AG04450 (cell line): ENCODE data around the gene CCSER1. TPM values are rescaled to one million over a fixed set of nuclear protein-coding genes. Genes with fewer than 3 reads are reported as not detected.

ENCODE experiments used
- CTCF ChIA-PET: fragments of 300-600, 350-600 bp; formaldehyde crosslinking; extraction: SDS; loops from one replicate; lab custom pipeline; 2022; ENCODE audit warnings: antibody characterized with exemption, inconsistent platforms; lab: Charles Lee
- POLR2A ChIA-PET: fragments of 350-600 bp; formaldehyde crosslinking; extraction: SDS; loops from one replicate; lab custom pipeline; 2021; ENCODE audit warnings: antibody characterized with exemption, inconsistent platforms; lab: Yijun Ruan, JAX
- DNase-seq: peaks from one replicate; pipeline ENCODE4 v3.0.0-alpha.2; 2011; ENCODE audit warnings: low read depth, low spot score
- H3K27ac ChIP-seq: one replicate; pipeline ENCODE4 v1.5.1; 2012; ENCODE audit warnings: low read depth, low read length, control low read depth
- H3K27me3 ChIP-seq: one replicate; pipeline ENCODE4 v1.6.0; 2012; ENCODE audit warnings: low read length; ENCODE audit not compliant: control insufficient read depth, insufficient read depth
- H3K4me3 ChIP-seq: 2 replicates; pipeline ENCODE4 v1.5.1; 2011; ENCODE audit warnings: mild to moderate bottlenecking, low read depth, low read length, control low read depth
- H3K9me3 ChIP-seq: 2 replicates; pipeline ENCODE4 v1.5.1; 2012; ENCODE audit warnings: low read length; ENCODE audit not compliant: control insufficient read depth, insufficient read depth
- polyA plus RNA-seq: library from polyadenylated mRNA; depleted of rRNA; stranded (reverse); fragments of >200 nt; gene quantifications from 2 replicates; pipeline ENCODE4 v1.2.3, GENCODE V29; 2011
- TF ChIP-seq, protein P1 (sequence below): IDR thresholded peaks from 2 replicates; pipeline ENCODE4 v1.5.1; 2011; ENCODE audit warnings: low read depth, low read length, control low read depth, inconsistent platforms

Gene CCSER1
- polyA plus RNA-seq, 1 experiment: not detected

DNA sequence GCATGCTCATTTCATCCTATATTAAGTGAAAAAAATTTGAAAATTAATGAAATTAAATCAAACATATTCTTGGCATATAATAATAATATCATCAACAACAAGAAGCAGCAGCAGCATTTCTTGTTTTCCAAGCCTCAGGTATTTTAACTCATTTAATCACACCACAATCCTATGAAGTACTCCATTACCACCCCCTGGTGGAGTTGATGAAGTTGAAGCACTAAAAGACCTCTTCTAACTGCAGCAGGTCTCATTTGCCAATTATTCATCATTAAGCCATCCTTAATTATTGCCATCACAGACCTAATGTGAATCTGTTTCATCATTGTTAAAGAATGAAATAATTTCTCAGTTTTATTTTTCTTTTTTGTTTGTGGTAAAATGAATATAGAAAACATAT lies 1375.2 kb downstream of the CCSER1 start:
- Histone ChIP-seq H3K9me3 (peaks cover 3% of the 10 kb centered on the region; the same call in 1 of the 2 replicates), H3K27me3 (no peaks in the 10 kb centered on the region), H3K4me3 (no peak overlapping the region), H3K27ac (no peak overlapping the region)
- DNase-seq: no peak
- TF ChIP-seq, protein P1, sequence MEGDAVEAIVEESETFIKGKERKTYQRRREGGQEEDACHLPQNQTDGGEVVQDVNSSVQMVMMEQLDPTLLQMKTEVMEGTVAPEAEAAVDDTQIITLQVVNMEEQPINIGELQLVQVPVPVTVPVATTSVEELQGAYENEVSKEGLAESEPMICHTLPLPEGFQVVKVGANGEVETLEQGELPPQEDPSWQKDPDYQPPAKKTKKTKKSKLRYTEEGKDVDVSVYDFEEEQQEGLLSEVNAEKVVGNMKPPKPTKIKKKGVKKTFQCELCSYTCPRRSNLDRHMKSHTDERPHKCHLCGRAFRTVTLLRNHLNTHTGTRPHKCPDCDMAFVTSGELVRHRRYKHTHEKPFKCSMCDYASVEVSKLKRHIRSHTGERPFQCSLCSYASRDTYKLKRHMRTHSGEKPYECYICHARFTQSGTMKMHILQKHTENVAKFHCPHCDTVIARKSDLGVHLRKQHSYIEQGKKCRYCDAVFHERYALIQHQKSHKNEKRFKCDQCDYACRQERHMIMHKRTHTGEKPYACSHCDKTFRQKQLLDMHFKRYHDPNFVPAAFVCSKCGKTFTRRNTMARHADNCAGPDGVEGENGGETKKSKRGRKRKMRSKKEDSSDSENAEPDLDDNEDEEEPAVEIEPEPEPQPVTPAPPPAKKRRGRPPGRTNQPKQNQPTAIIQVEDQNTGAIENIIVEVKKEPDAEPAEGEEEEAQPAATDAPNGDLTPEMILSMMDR: no peak
- ChIA-PET POLR2A (no interaction called here), CTCF (no interaction called here)

DNA sequence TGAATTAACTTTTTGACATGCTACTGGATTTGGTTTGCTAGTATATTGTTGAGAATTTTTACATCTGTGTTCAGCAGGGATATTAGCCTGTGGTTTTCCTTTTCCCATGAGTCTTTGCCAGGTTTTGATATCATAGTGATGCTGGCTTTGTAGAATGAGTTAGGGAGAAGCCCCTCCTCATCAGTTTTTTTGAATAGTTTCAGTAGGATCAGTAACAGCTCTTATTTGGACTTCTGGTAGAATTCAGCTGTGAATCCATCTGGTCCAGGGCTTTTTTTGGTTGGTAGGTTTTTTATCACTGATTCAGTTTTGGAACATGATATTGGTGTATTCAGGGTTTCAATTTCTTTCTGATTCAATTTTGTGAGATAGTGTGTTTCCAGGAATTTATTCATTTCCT lies 1386.1 kb downstream of the CCSER1 start:
- no peaks in the 10 kb centered on the region for H3K27me3 ChIP-seq
- no peak overlapping the region for H3K27ac ChIP-seq
- no peak overlapping the region for H3K4me3 ChIP-seq
- H3K9me3 ChIP-seq: peaks cover 12% of the 10 kb centered on the region; the same call in 1 of the 2 replicates
- POLR2A ChIA-PET: no interaction called here
- TF ChIP-seq, protein P1: no peak
- CTCF ChIA-PET: no interaction called here
- no peak for DNase-seq

DNA sequence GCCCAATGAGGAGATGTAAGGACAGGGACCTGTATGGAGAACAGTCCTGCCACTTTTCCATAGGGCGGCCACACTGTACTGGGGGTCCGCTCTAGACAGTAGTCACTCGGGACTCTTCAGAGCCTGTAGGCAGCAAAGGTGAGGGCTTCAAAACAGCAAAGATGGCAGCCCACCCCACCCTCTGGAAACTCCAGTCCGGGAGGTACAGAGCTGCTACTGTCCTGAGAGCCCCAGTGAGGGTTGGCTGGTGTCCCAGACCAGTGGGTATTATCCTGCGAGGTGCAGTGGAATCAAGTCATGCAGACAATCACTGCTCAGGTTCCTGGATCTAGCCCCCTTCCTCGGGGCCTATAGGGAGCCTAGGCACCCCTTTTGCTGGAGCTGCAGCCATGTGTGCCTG lies 1392.0 kb downstream of the CCSER1 start:
- TF ChIP-seq, protein P1: no peak
- Histone ChIP-seq H3K27ac (no peak overlapping the region), H3K4me3 (no peak overlapping the region), H3K9me3 (peaks cover 18% of the 10 kb centered on the region), H3K27me3 (no peaks in the 10 kb centered on the region)
- DNase-seq: no peak
- ChIA-PET CTCF (no interaction called here), POLR2A (no interaction called here)

DNA sequence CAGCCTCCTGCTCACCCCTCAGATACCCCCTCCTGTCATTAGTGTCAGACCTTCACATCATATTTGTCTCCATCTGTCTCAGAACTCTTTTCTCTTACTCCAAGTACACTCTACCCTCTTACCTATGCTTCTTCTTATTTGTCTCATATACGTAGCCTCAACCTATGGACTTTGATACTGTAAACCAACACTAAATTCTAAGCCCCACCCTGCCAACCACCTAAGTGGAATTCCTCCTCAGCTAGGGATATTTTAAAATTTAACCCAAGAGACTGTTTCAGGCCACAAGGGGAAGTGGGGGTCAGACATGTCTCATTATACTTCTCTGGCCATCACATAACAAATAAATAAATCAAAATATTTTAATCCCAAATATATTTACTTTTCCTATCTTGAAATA lies 1398.4 kb downstream of the CCSER1 start:
- CTCF ChIA-PET: no interaction called here
- POLR2A ChIA-PET: no interaction called here
- no peak overlapping the region for H3K27ac ChIP-seq
- H3K4me3 ChIP-seq: no peak overlapping the region
- peaks cover 9% of the 10 kb centered on the region; the same call in 1 of the 2 replicates for H3K9me3 ChIP-seq
- DNase-seq: no peak
- TF ChIP-seq, protein P1: no peak
- H3K27me3 ChIP-seq: no peaks in the 10 kb centered on the region

DNA sequence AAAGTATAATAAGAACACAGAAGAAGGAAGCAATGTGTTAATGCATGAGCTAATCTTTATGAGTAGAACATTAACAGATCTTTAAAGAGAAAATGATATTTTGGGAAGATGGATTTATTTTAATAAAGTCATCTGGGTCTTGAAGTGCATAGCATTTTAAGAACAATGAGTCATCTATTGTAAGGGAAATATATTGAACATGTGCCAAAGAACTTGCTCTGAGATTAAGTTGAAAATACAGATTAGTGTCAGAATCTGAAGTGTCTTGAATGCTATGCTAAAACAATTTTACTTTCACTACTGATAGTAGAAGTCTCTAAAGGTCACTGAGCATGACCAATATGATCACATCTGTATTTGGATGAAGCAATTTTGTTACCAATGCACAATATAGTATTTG lies 1399.9 kb downstream of the CCSER1 start:
- no peak for DNase-seq
- CTCF ChIA-PET: no interaction called here
- H3K27ac ChIP-seq: no peak overlapping the region
- peaks cover 9% of the 10 kb centered on the region; the same call in 1 of the 2 replicates for H3K9me3 ChIP-seq
- TF ChIP-seq, protein P1: no peak
- H3K27me3 ChIP-seq: no peaks in the 10 kb centered on the region
- no peak overlapping the region for H3K4me3 ChIP-seq
- POLR2A ChIA-PET: no interaction called here
